Tibial nerve (tissue), 4 donors: ENCODE results near the gene NRCAM. TPM values are rescaled to one million over a fixed set of nuclear protein-coding genes. Genes with fewer than 3 reads are reported as not detected.

Source experiments
- DNase-seq, 2 donors: peaks; one replicate each; pipeline ENCODE4 v3.0.0-alpha.2; 2019; ENCODE audit warnings: low spot score in 2 of 2
- H3K27ac ChIP-seq, 4 donors: fragments of 200-600 bp; sonication (generic) in 3 of 4; one replicate each; pipeline ENCODE4 v1.5.1; 2017 to 2019; ENCODE audit warnings: mild to moderate bottlenecking in 1 of 4
- H3K27me3 ChIP-seq, 2 donors: fragments of 200-600 bp; sonication (generic) in 1 of 2; one replicate each; pipeline versions ENCODE4 v1.5.1 to v1.6.0; 2017 to 2019
- H3K36me3 ChIP-seq, 3 donors: fragments of 200-600 bp; sonication (generic); one replicate each; pipeline ENCODE4 v1.5.1; 2018 to 2019
- H3K4me1 ChIP-seq, 4 donors: fragments of 200-600 bp; sonication (generic) in 3 of 4; one replicate each; pipeline ENCODE4 v1.5.1; 2017 to 2019
- H3K4me3 ChIP-seq, 4 donors: fragments of 200-600 bp; sonication (generic) in 3 of 4; one replicate each; pipeline ENCODE4 v1.5.1; 2017 to 2019; ENCODE audit warnings: mild to moderate bottlenecking in 1 of 4, moderate library complexity in 1 of 4
- H3K9me3 ChIP-seq, 4 donors: fragments of 200-600 bp; sonication (generic) in 3 of 4; one replicate each; pipeline ENCODE4 v1.5.1; 2017 to 2019
- CTCF ChIP-seq, 5 experiments: fragments of 200-600 bp in 3 of 5; fragments of 450-650 bp in 2 of 5; sonication (generic) in 3 of 5; IDR thresholded peaks; one replicate each; pipeline ENCODE4 v1.5.1; 2016 to 2019; ENCODE audit warnings: antibody characterized with exemption in 5 of 5, mild to moderate bottlenecking in 3 of 5, moderate library complexity in 2 of 5
- EP300 ChIP-seq, 2 donors: sonication (generic); formaldehyde crosslinking; IDR thresholded peaks; one replicate each; pipeline ENCODE4 v1.6.1; 2017; ENCODE audit warnings: antibody characterized with exemption in 2 of 2, mild to moderate bottlenecking in 1 of 2
- POLR2A ChIP-seq, 2 donors: fragments of 450-650 bp; IDR thresholded peaks; one replicate each; pipeline ENCODE4 v1.6.1; 2017; ENCODE audit warnings: antibody characterized with exemption in 2 of 2, mild to moderate bottlenecking in 2 of 2, moderate library complexity in 2 of 2
- WGBS, 2 donors: methylation state at CpG; one replicate each; pipeline ENCODE4 v1.1.5; 2018; 5-methylcytosine and 5-hydroxymethylcytosine counted together
- total RNA-seq, 4 donors: library from RNA; depleted of rRNA; stranded (reverse); fragments of >200 nt; gene quantifications; one replicate each; pipeline ENCODE4 v1.1.0, GENCODE V29; 2016

NRCAM gene
- total RNA-seq, 4 donors from 2014 or later, result 16.5 to 87.4 (median 22.4) TPM

- Histone ChIP-seq H3K27ac (peak overlapping the region in 1 of 4 donors; percentile 27), H3K4me3 (no peak overlapping the region), H3K9me3 (no peaks in the 10 kb centered on the region), H3K27me3 (no peaks in the 10 kb centered on the region), H3K4me1 (peaks cover 0 to 29% (median 3%) of the 10 kb centered on the region in 4 donors), H3K36me3 (no peaks in the 10 kb centered on the region)
- TF ChIP-seq EP300 (IDR thresholded peaks at IDR 0.05), result no peak
- no peak for TF ChIP-seq CTCF (IDR thresholded peaks at IDR 0.05)
- TF ChIP-seq POLR2A (IDR thresholded peaks at IDR 0.05), result no peak
- 40 to 47% methylated on average over 3 of the region's 3 CpGs for WGBS, 2 donors
- DNase-seq, result no peak
These were observed 159.3 kb downstream of the NRCAM start for GRCh38 chr7:108296911-108297310.

GRCh38 chr7:108294595-108294994, 161.6 kb downstream of the NRCAM start:
- Histone ChIP-seq H3K9me3 (no peaks in the 10 kb centered on the region), H3K4me1 (peaks cover 0 to 22% (median 0%) of the 10 kb centered on the region in 4 donors), H3K27ac (no peak overlapping the region), H3K36me3 (no peaks in the 10 kb centered on the region), H3K4me3 (no peak overlapping the region), H3K27me3 (no peaks in the 10 kb centered on the region)
- no peak for DNase-seq
- TF ChIP-seq CTCF (IDR thresholded peaks at IDR 0.05) (no peak), POLR2A (IDR thresholded peaks at IDR 0.05) (no peak), EP300 (IDR thresholded peaks at IDR 0.05) (no peak)
- 59 to 71% methylated on average over 4 of the region's 4 CpGs for WGBS, 2 donors

- TF ChIP-seq CTCF (IDR thresholded peaks at IDR 0.05), result no peak
- no peak for TF ChIP-seq POLR2A (IDR thresholded peaks at IDR 0.05)
- TF ChIP-seq EP300 (IDR thresholded peaks at IDR 0.05), result peak in 1 of 2 donors; percentile 41
- Histone ChIP-seq H3K27me3 (no peaks in the 10 kb centered on the region), H3K36me3 (no peaks in the 10 kb centered on the region), H3K4me1 (peaks cover 0 to 22% (median 0%) of the 10 kb centered on the region in 4 donors), H3K27ac (peak overlapping the region in 1 of 4 donors; percentile 7), H3K9me3 (no peaks in the 10 kb centered on the region), H3K4me3 (no peak overlapping the region)
- WGBS, 2 donors, result 48 to 59% methylated on average over 7 of the region's 7 CpGs
- DNase-seq, result no peak
These were observed 163.1 kb downstream of the NRCAM start for GRCh38 chr7:108293149-108293612.

GRCh38 chr7:108292541-108292940, 163.7 kb downstream of the NRCAM start:
- Histone ChIP-seq H3K36me3 (no peaks in the 10 kb centered on the region), H3K4me1 (peaks cover 0 to 22% (median 0%) of the 10 kb centered on the region in 4 donors), H3K9me3 (no peaks in the 10 kb centered on the region), H3K27ac (peak overlapping the region in 1 of 4 donors; percentile 7), H3K27me3 (no peaks in the 10 kb centered on the region), H3K4me3 (no peak overlapping the region)
- no peak for DNase-seq
- 52 to 64% methylated on average over 3 of the region's 3 CpGs for WGBS, 2 donors
- TF ChIP-seq EP300 (IDR thresholded peaks at IDR 0.05) (no peak), CTCF (IDR thresholded peaks at IDR 0.05) (no peak), POLR2A (IDR thresholded peaks at IDR 0.05) (no peak)

- TF ChIP-seq CTCF (IDR thresholded peaks at IDR 0.05) (no peak), POLR2A (IDR thresholded peaks at IDR 0.05) (no peak), EP300 (IDR thresholded peaks at IDR 0.05) (no peak)
- WGBS, 2 donors, result 65 to 78% methylated on average over 5 of the region's 5 CpGs
- H3K4me3 ChIP-seq, result no peak overlapping the region
- H3K27ac ChIP-seq, result no peak overlapping the region
- no peak for DNase-seq
- H3K27me3 ChIP-seq, result no peaks in the 10 kb centered on the region
- H3K4me1 ChIP-seq, result peaks cover 0 to 22% (median 0%) of the 10 kb centered on the region in 4 donors
- H3K9me3 ChIP-seq, result no peaks in the 10 kb centered on the region
- H3K36me3 ChIP-seq, result no peaks in the 10 kb centered on the region
These were observed 164.3 kb downstream of the NRCAM start for GRCh38 chr7:108291791-108292440.
